DND-41 (cell line): Measurements from ENCODE around the gene COA5.

Experiments
- CTCF ChIP-seq: IDR thresholded peaks from 2 replicates; pipeline ENCODE4 v1.5.1; 2012; ENCODE audit warnings: borderline replicate concordance, low read length, moderate library complexity, mild to moderate bottlenecking; ENCODE audit not compliant: poor library complexity, severe bottlenecking; ENCODE audit errors: extremely low read depth
- EZH2 ChIP-seq: IDR thresholded peaks from 3 replicates; pipeline ENCODE4 v1.6.1; 2012; ENCODE audit warnings: borderline replicate concordance, low read depth, mild to moderate bottlenecking, moderate library complexity, low read length, inconsistent platforms; ENCODE audit not compliant: severe bottlenecking

DNA sequence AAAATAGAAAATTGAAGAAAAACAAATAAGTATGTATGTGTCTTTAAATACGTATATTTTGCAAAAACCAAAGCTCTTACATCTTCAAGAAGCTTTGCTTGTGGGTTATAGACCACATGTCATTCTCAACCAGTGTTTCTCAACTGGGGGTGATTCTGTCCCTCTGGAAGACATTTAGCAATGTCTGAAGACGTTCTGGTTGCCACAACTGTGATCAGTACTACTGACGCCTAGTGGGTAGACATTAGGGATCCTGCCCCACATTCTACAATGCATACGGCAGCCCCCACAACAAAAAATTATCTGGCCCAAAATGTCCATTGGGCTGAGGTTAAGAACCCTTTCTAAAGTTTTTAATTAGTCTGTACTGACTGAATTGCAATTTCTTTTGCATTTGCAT is 48.5 kb upstream of the COA5 start:
- no peak for TF ChIP-seq CTCF
- TF ChIP-seq EZH2 = no peak
